ENCODE measurements around the gene INPP5F.

- TF ChIP-seq POLR2A (IDR thresholded peaks at IDR 0.05) (no peak), EP300 (IDR thresholded peaks at IDR 0.05) (no peak)
- TF ChIP-seq, protein P1, sequence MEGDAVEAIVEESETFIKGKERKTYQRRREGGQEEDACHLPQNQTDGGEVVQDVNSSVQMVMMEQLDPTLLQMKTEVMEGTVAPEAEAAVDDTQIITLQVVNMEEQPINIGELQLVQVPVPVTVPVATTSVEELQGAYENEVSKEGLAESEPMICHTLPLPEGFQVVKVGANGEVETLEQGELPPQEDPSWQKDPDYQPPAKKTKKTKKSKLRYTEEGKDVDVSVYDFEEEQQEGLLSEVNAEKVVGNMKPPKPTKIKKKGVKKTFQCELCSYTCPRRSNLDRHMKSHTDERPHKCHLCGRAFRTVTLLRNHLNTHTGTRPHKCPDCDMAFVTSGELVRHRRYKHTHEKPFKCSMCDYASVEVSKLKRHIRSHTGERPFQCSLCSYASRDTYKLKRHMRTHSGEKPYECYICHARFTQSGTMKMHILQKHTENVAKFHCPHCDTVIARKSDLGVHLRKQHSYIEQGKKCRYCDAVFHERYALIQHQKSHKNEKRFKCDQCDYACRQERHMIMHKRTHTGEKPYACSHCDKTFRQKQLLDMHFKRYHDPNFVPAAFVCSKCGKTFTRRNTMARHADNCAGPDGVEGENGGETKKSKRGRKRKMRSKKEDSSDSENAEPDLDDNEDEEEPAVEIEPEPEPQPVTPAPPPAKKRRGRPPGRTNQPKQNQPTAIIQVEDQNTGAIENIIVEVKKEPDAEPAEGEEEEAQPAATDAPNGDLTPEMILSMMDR (IDR thresholded peaks at IDR 0.05) = no peak
Measured at GRCh38 chr10:119769886-119770285, 44.0 kb downstream of the INPP5F start.

Data from gastroesophageal sphincter (tissue), 3 donors.